ENCODE results near the gene SURF4. TPM values are rescaled to one million over a fixed set of nuclear protein-coding genes. Genes with fewer than 3 reads are reported as not detected.
A peak's percentile ranks its signal among the peaks of the same experiment; 100 is the strongest.

SURF4 gene
- total and polyA plus RNA-seq, 2 donors from 2014 or later = 121 to 138 TPM

- no peaks in the 10 kb centered on the region for H3K9me3 ChIP-seq (ENCODE audit: control insufficient read depth in 2 of 3, insufficient read depth in 1 of 3, low read length in 3 of 3)
- intact Hi-C loops (cut with DNase I) = no loop called here
- TF ChIP-seq CTCF (IDR thresholded peaks at IDR 0.05; ENCODE audit: borderline replicate concordance, extremely low read depth, insufficient read depth) = no peak
- H3K27me3 ChIP-seq (ENCODE audit: control insufficient read depth, insufficient read depth, low read length) = no peaks in the 10 kb centered on the region
- peak overlapping the region; percentile 4 to 55 for H3K27ac ChIP-seq (ENCODE audit: low read depth in 2 of 2, low read length in 2 of 2)
- H3K4me1 ChIP-seq (ENCODE audit: control insufficient read depth in 2 of 3, insufficient read depth in 2 of 3, low read depth in 1 of 3, low read length in 3 of 3) = peaks cover 3 to 35% (median 21%) of the 10 kb centered on the region in 3 donors
- no peak for DNase-seq
- peaks cover 7 to 52% (median 24%) of the 10 kb centered on the region in 3 donors for H3K36me3 ChIP-seq (ENCODE audit: control insufficient read depth in 2 of 3, insufficient read depth in 3 of 3, low read length in 3 of 3)
- FAIRE-seq = no peak
- no peak overlapping the region for H3K4me3 ChIP-seq (ENCODE audit: low read length in 3 of 3)
- H3K9ac ChIP-seq (ENCODE audit: low read length in 3 of 3) = peak overlapping the region in 1 of 3 donors; percentile 44
Observed at GRCh38 chr9:133361507-133362092, 14.3 kb downstream of the SURF4 start.

- Histone ChIP-seq H3K4me3 (ENCODE audit: low read length in 3 of 3) (no peak overlapping the region), H3K9ac (ENCODE audit: low read length in 3 of 3) (peak overlapping the region in 1 of 3 donors; percentile 13), H3K27ac (ENCODE audit: low read depth in 2 of 2, low read length in 2 of 2) (no peak overlapping the region), H3K27me3 (ENCODE audit: control insufficient read depth, insufficient read depth, low read length) (no peaks in the 10 kb centered on the region), H3K36me3 (ENCODE audit: control insufficient read depth in 2 of 3, insufficient read depth in 3 of 3, low read length in 3 of 3) (peaks cover 7 to 44% (median 16%) of the 10 kb centered on the region in 3 donors), H3K4me1 (ENCODE audit: control insufficient read depth in 2 of 3, insufficient read depth in 2 of 3, low read depth in 1 of 3, low read length in 3 of 3) (peaks cover 3 to 35% (median 14%) of the 10 kb centered on the region in 3 donors), H3K9me3 (ENCODE audit: control insufficient read depth in 2 of 3, insufficient read depth in 1 of 3, low read length in 3 of 3) (no peaks in the 10 kb centered on the region)
- no peak for TF ChIP-seq CTCF (IDR thresholded peaks at IDR 0.05; ENCODE audit: borderline replicate concordance, extremely low read depth, insufficient read depth)
- FAIRE-seq (no peak), DNase-seq (no peak)
- intact Hi-C loops (cut with DNase I) = no loop called here
Observed at GRCh38 chr9:133360400-133361393, 15.2 kb downstream of the SURF4 start.

GRCh38 chr9:133359399-133360175 is 16.3 kb downstream of the SURF4 start:
- Histone ChIP-seq H3K4me3 (ENCODE audit: low read length in 3 of 3) (no peak overlapping the region), H3K27me3 (ENCODE audit: control insufficient read depth, insufficient read depth, low read length) (no peaks in the 10 kb centered on the region), H3K27ac (ENCODE audit: low read depth in 2 of 2, low read length in 2 of 2) (no peak overlapping the region), H3K9me3 (ENCODE audit: control insufficient read depth in 2 of 3, insufficient read depth in 1 of 3, low read length in 3 of 3) (no peaks in the 10 kb centered on the region), H3K36me3 (ENCODE audit: control insufficient read depth in 2 of 3, insufficient read depth in 3 of 3, low read length in 3 of 3) (peaks cover 5 to 35% (median 15%) of the 10 kb centered on the region in 3 donors), H3K9ac (ENCODE audit: low read length in 3 of 3) (no peak overlapping the region), H3K4me1 (ENCODE audit: control insufficient read depth in 2 of 3, insufficient read depth in 2 of 3, low read depth in 1 of 3, low read length in 3 of 3) (peaks cover 0 to 37% (median 4%) of the 10 kb centered on the region in 3 donors)
- TF ChIP-seq CTCF (IDR thresholded peaks at IDR 0.05; ENCODE audit: borderline replicate concordance, extremely low read depth, insufficient read depth) = peak; percentile 34
- FAIRE-seq (no peak), DNase-seq (peak in 2 of 5 donors; percentile 34 to 51)
- intact Hi-C loops (cut with DNase I) = no loop called here
